Measurements from ENCODE around the gene QRICH1.

- no peak for TF ChIP-seq CTCF (conservative IDR thresholded peaks at IDR 0.05)
- no peak for TF ChIP-seq ZFX (IDR thresholded peaks at IDR 0.05)
Measured at GRCh38 chr3:49100046-49100615, 6.3 kb upstream of the QRICH1 start.

All from C4-2B (cell line).